Tibial nerve (tissue), 4 donors: ENCODE data around the gene TMEM132D. TPM values are rescaled to one million over a fixed set of nuclear protein-coding genes. Genes with fewer than 3 reads are reported as not detected.
"Not testable (repeated sequence)": the region's sequence is repeated elsewhere in the genome, so short reads cannot be mapped to it uniquely, and the experiment has no call there.

Experiments used
- DNase-seq, 2 donors: peaks; one replicate each; pipeline ENCODE4 v3.0.0-alpha.2; 2019; ENCODE audit warnings: low spot score in 2 of 2
- H3K27ac ChIP-seq, 4 donors: fragments of 200-600 bp; sonication (generic) in 3 of 4; one replicate each; pipeline ENCODE4 v1.5.1; 2017 to 2019; ENCODE audit warnings: mild to moderate bottlenecking in 1 of 4
- H3K27me3 ChIP-seq, 2 donors: fragments of 200-600 bp; sonication (generic) in 1 of 2; one replicate each; pipeline versions ENCODE4 v1.5.1 to v1.6.0; 2017 to 2019
- H3K36me3 ChIP-seq, 3 donors: fragments of 200-600 bp; sonication (generic); one replicate each; pipeline ENCODE4 v1.5.1; 2018 to 2019
- H3K4me1 ChIP-seq, 4 donors: fragments of 200-600 bp; sonication (generic) in 3 of 4; one replicate each; pipeline ENCODE4 v1.5.1; 2017 to 2019
- H3K4me3 ChIP-seq, 4 donors: fragments of 200-600 bp; sonication (generic) in 3 of 4; one replicate each; pipeline ENCODE4 v1.5.1; 2017 to 2019; ENCODE audit warnings: mild to moderate bottlenecking in 1 of 4, moderate library complexity in 1 of 4
- H3K9me3 ChIP-seq, 4 donors: fragments of 200-600 bp; sonication (generic) in 3 of 4; one replicate each; pipeline ENCODE4 v1.5.1; 2017 to 2019
- CTCF ChIP-seq, 5 experiments: fragments of 200-600 bp in 3 of 5; fragments of 450-650 bp in 2 of 5; sonication (generic) in 3 of 5; IDR thresholded peaks; one replicate each; pipeline ENCODE4 v1.5.1; 2016 to 2019; ENCODE audit warnings: antibody characterized with exemption in 5 of 5, mild to moderate bottlenecking in 3 of 5, moderate library complexity in 2 of 5
- EP300 ChIP-seq, 2 donors: sonication (generic); formaldehyde crosslinking; IDR thresholded peaks; one replicate each; pipeline ENCODE4 v1.6.1; 2017; ENCODE audit warnings: antibody characterized with exemption in 2 of 2, mild to moderate bottlenecking in 1 of 2
- POLR2A ChIP-seq, 2 donors: fragments of 450-650 bp; IDR thresholded peaks; one replicate each; pipeline ENCODE4 v1.6.1; 2017; ENCODE audit warnings: antibody characterized with exemption in 2 of 2, mild to moderate bottlenecking in 2 of 2, moderate library complexity in 2 of 2
- WGBS, 2 donors: methylation state at CpG; one replicate each; pipeline ENCODE4 v1.1.5; 2018; 5-methylcytosine and 5-hydroxymethylcytosine counted together
- total RNA-seq, 4 donors: library from RNA; depleted of rRNA; stranded (reverse); fragments of >200 nt; gene quantifications; one replicate each; pipeline ENCODE4 v1.1.0, GENCODE V29; 2016

The TMEM132D gene
- total RNA-seq, 4 donors from 2014 or later: under 0.01 to 0.21 TPM; not detected in 2

GRCh38 chr12:129544716-129545115, 359.1 kb downstream of the TMEM132D start:
- H3K27ac ChIP-seq: no peak overlapping the region
- H3K9me3 ChIP-seq: peaks cover 0 to 16% (median 2%) of the 10 kb centered on the region in 4 donors
- no peak for DNase-seq
- H3K27me3 ChIP-seq: no peaks in the 10 kb centered on the region
- 89 to 92% methylated on average over 6 of the region's 6 CpGs for WGBS, 2 donors
- no peak for TF ChIP-seq EP300 (IDR thresholded peaks at IDR 0.05)
- TF ChIP-seq POLR2A (IDR thresholded peaks at IDR 0.05): no peak
- TF ChIP-seq CTCF (IDR thresholded peaks at IDR 0.05): no peak
- H3K4me3 ChIP-seq: no peak overlapping the region
- no peaks in the 10 kb centered on the region for H3K4me1 ChIP-seq
- H3K36me3 ChIP-seq: no peaks in the 10 kb centered on the region

DNA sequence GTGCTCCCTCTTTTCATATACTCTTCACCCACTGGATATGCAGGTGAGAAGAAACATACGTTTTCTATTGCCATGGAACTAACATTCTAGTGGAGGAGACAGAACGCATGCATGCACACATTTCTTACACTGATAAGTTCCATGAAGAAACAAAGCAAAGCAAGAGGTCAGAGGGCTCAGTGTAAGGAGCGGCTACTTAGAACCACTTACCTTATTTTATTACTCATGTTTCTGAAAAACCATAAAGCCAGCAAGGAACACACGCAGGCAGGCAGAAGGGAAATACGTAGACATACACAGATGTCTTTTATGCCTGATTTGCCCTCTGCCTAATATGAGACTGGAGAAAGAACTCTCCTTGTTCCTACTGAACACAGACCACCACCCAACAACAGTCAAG, 362.9 kb downstream of the TMEM132D start:
- Histone ChIP-seq H3K27ac (no peak overlapping the region), H3K4me3 (no peak overlapping the region), H3K9me3 (peaks cover 0 to 15% (median 0%) of the 10 kb centered on the region in 4 donors), H3K36me3 (no peaks in the 10 kb centered on the region), H3K27me3 (no peaks in the 10 kb centered on the region), H3K4me1 (no peaks in the 10 kb centered on the region)
- DNase-seq: no peak
- 72 to 82% methylated on average over 5 of the region's 5 CpGs for WGBS, 2 donors
- TF ChIP-seq EP300 (IDR thresholded peaks at IDR 0.05) (no peak), CTCF (IDR thresholded peaks at IDR 0.05) (no peak), POLR2A (IDR thresholded peaks at IDR 0.05) (no peak)

- no peaks in the 10 kb centered on the region for H3K27me3 ChIP-seq
- H3K4me3 ChIP-seq: no peak overlapping the region
- H3K9me3 ChIP-seq: peaks cover 0 to 9% (median 0%) of the 10 kb centered on the region in 4 donors
- TF ChIP-seq CTCF (IDR thresholded peaks at IDR 0.05) (no peak), POLR2A (IDR thresholded peaks at IDR 0.05) (no peak)
- 51 to 63% methylated on average over 3 of the region's 3 CpGs for WGBS, 2 donors
- no peak for DNase-seq
- no peak overlapping the region for H3K27ac ChIP-seq
- no peaks in the 10 kb centered on the region for H3K36me3 ChIP-seq
- H3K4me1 ChIP-seq: no peaks in the 10 kb centered on the region
Observed at GRCh38 chr12:129540249-129540648, 363.6 kb downstream of the TMEM132D start.

GRCh38 chr12:129538724-129539335, 365.0 kb downstream of the TMEM132D start:
- H3K27me3 ChIP-seq, H3K4me3 ChIP-seq, H3K27ac ChIP-seq, H3K4me1 ChIP-seq, H3K9me3 ChIP-seq, DNase-seq, H3K36me3 ChIP-seq: not testable (repeated sequence)
- 80 to 88% methylated on average over 15 of the region's 15 CpGs for WGBS, 2 donors

DNA sequence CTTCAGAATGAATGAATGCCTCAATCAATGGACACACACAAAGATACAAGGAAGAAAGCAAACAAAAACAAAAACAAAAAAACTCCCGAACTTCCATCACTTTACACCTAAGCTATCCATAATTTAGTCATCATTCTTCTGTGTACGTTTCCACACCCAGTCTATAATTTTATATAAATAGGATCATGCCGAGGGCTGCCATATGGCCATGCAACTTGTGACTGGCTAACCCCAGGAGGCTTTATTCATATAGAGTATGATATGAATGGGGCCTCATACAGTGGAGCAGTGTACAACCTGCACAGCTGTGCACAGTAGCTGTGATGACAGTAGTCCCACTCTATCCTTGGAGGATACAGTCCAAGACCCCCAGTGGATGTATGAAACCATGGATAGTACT, 365.7 kb downstream of the TMEM132D start:
- TF ChIP-seq EP300 (IDR thresholded peaks at IDR 0.05): no peak
- H3K27me3 ChIP-seq: no peaks in the 10 kb centered on the region
- H3K4me3 ChIP-seq: no peak overlapping the region
- 57 to 88% methylated on average over 3 of the region's 3 CpGs for WGBS, 2 donors
- H3K27ac ChIP-seq: no peak overlapping the region
- H3K36me3 ChIP-seq: no peaks in the 10 kb centered on the region
- H3K9me3 ChIP-seq: peaks cover 0 to 9% (median 0%) of the 10 kb centered on the region in 4 donors
- H3K4me1 ChIP-seq: no peaks in the 10 kb centered on the region
- no peak for DNase-seq

- no peak overlapping the region for H3K4me3 ChIP-seq
- TF ChIP-seq EP300 (IDR thresholded peaks at IDR 0.05) (no peak), POLR2A (IDR thresholded peaks at IDR 0.05) (no peak), CTCF (IDR thresholded peaks at IDR 0.05) (no peak)
- H3K27ac ChIP-seq: no peak overlapping the region
- 92 to 98% methylated on average over 3 of the region's 3 CpGs for WGBS, 2 donors
- H3K4me1 ChIP-seq: no peaks in the 10 kb centered on the region
- DNase-seq: no peak
- no peaks in the 10 kb centered on the region for H3K27me3 ChIP-seq
- no peaks in the 10 kb centered on the region for H3K36me3 ChIP-seq
- peaks cover 0 to 9% (median 0%) of the 10 kb centered on the region in 4 donors for H3K9me3 ChIP-seq
Observed at GRCh38 chr12:129534966-129535750, 368.7 kb downstream of the TMEM132D start.
